ENCODE results near the gene PLK2. TPM values are rescaled to one million over a fixed set of nuclear protein-coding genes. Genes with fewer than 3 reads are reported as not detected.

The PLK2 gene
- total RNA-seq, 6 donors from 2014 or later: 29.4 to 82.5 (median 59.2) TPM

- TF ChIP-seq EP300 (IDR thresholded peaks at IDR 0.05) (no peak), CTCF (IDR thresholded peaks at IDR 0.05) (no peak), POLR2A (IDR thresholded peaks at IDR 0.05) (no peak), POLR2AphosphoS5 (IDR thresholded peaks at IDR 0.05) (no peak)
- Histone ChIP-seq H3K4me1 (no peaks in the 10 kb centered on the region), H3K4me3 (no peak overlapping the region), H3K27me3 (no peaks in the 10 kb centered on the region), H3K9me3 (no peaks in the 10 kb centered on the region), H3K36me3 (peaks cover 0 to 43% (median 6%) of the 10 kb centered on the region in 4 donors), H3K27ac (peak overlapping the region in 1 of 4 donors; percentile 7)
- ATAC-seq (ENCODE audit: low FRiP score in 2 of 2) (no peak), DNase-seq (no peak)
These were observed 6.6 kb downstream of the PLK2 start for GRCh38 chr5:58453306-58453705.

GRCh38 chr5:58452566-58453258 is 7.2 kb downstream of the PLK2 start:
- Histone ChIP-seq H3K4me1 (no peaks in the 10 kb centered on the region), H3K4me3 (no peak overlapping the region), H3K9me3 (no peaks in the 10 kb centered on the region), H3K36me3 (peaks cover 0 to 43% (median 6%) of the 10 kb centered on the region in 4 donors), H3K27ac (no peak overlapping the region), H3K27me3 (no peaks in the 10 kb centered on the region)
- TF ChIP-seq EP300 (IDR thresholded peaks at IDR 0.05) (no peak), CTCF (IDR thresholded peaks at IDR 0.05) (no peak), POLR2A (IDR thresholded peaks at IDR 0.05) (no peak), POLR2AphosphoS5 (IDR thresholded peaks at IDR 0.05) (no peak)
- DNase-seq (no peak), ATAC-seq (ENCODE audit: low FRiP score in 2 of 2) (no peak)
- 68 to 71% methylated on average over 3 of the region's 3 CpGs for WGBS, 2 donors

GRCh38 chr5:58451732-58452565 is 7.9 kb downstream of the PLK2 start:
- no peak for ATAC-seq (ENCODE audit: low FRiP score in 2 of 2)
- TF ChIP-seq POLR2AphosphoS5 (IDR thresholded peaks at IDR 0.05): no peak
- no peak for TF ChIP-seq CTCF (IDR thresholded peaks at IDR 0.05)
- no peak for TF ChIP-seq EP300 (IDR thresholded peaks at IDR 0.05)
- no peak for TF ChIP-seq POLR2A (IDR thresholded peaks at IDR 0.05)
- H3K36me3 ChIP-seq: peaks cover 0 to 39% (median 6%) of the 10 kb centered on the region in 4 donors
- H3K4me1 ChIP-seq: no peaks in the 10 kb centered on the region
- WGBS, 2 donors: 73 to 76% methylated on average over 8 of the region's 8 CpGs
- no peak overlapping the region for H3K27ac ChIP-seq
- H3K9me3 ChIP-seq: no peaks in the 10 kb centered on the region
- no peak for DNase-seq
- H3K27me3 ChIP-seq: no peaks in the 10 kb centered on the region
- H3K4me3 ChIP-seq: no peak overlapping the region

GRCh38 chr5:58450811-58451629 is 8.9 kb downstream of the PLK2 start:
- TF ChIP-seq POLR2AphosphoS5 (IDR thresholded peaks at IDR 0.05) (no peak), POLR2A (IDR thresholded peaks at IDR 0.05) (no peak), EP300 (IDR thresholded peaks at IDR 0.05) (no peak), CTCF (IDR thresholded peaks at IDR 0.05) (no peak)
- no peaks in the 10 kb centered on the region for H3K4me1 ChIP-seq
- H3K4me3 ChIP-seq: no peak overlapping the region
- H3K9me3 ChIP-seq: no peaks in the 10 kb centered on the region
- DNase-seq (no peak), ATAC-seq (ENCODE audit: low FRiP score in 2 of 2) (no peak)
- H3K27me3 ChIP-seq: no peaks in the 10 kb centered on the region
- H3K36me3 ChIP-seq: peaks cover 0 to 30% (median 6%) of the 10 kb centered on the region in 4 donors
- no peak overlapping the region for H3K27ac ChIP-seq
- WGBS, 2 donors: 66 to 81% methylated on average over 10 of the region's 10 CpGs
